HEK293T (cell line): ENCODE results near the gene KMT2C.
"Not testable (repeated sequence)": the region's sequence is repeated elsewhere in the genome, so short reads cannot be mapped to it uniquely, and the experiment has no call there.

ENCODE experiments used
- ARNT ChIP-seq: fragments of 450-650 bp; IDR thresholded peaks from 2 replicates; pipeline ENCODE4 v1.6.1; 2017; ENCODE audit warnings: mild to moderate bottlenecking
- BHLHE40 ChIP-seq: fragments of 450-650 bp; IDR thresholded peaks from 2 replicates; pipeline ENCODE4 v1.6.1; 2016; ENCODE audit warnings: mild to moderate bottlenecking, moderate library complexity, borderline replicate concordance
- ELF4 ChIP-seq: fragments of 450-650 bp; IDR thresholded peaks from 2 replicates; pipeline ENCODE4 v1.6.1; 2017; ENCODE audit warnings: antibody characterized with exemption
- FOXA1 ChIP-seq: fragments of 450-650 bp; IDR thresholded peaks from 2 replicates; pipeline ENCODE4 v1.6.1; 2016; ENCODE audit warnings: mild to moderate bottlenecking
- FOXK2 ChIP-seq: fragments of 450-650 bp; IDR thresholded peaks from 2 replicates; pipeline ENCODE4 v1.6.1; 2016; ENCODE audit warnings: mild to moderate bottlenecking
- FOXM1 ChIP-seq: fragments of 450-650 bp; IDR thresholded peaks from 2 replicates; pipeline ENCODE4 v1.6.1; 2017; ENCODE audit warnings: mild to moderate bottlenecking, borderline replicate concordance
- HDGF ChIP-seq: fragments of 450-650 bp; IDR thresholded peaks from 2 replicates; pipeline ENCODE4 v1.6.1; 2017; ENCODE audit warnings: antibody characterized with exemption, borderline replicate concordance
- L3MBTL2 ChIP-seq: fragments of 450-650 bp; conservative IDR thresholded peaks from 2 replicates; pipeline ENCODE4 v1.6.1; 2016; ENCODE audit warnings: mild to moderate bottlenecking
- NFRKB ChIP-seq: fragments of 450-650 bp; IDR thresholded peaks from 2 replicates; pipeline ENCODE4 v1.6.1; 2016; ENCODE audit warnings: mild to moderate bottlenecking, moderate library complexity
- SP1 ChIP-seq: fragments of 450-650 bp; IDR thresholded peaks from 2 replicates; pipeline ENCODE4 v1.6.1; 2017
- SUZ12 ChIP-seq: fragments of 450-650 bp; IDR thresholded peaks from 2 replicates; pipeline ENCODE4 v1.6.1; 2016; ENCODE audit warnings: mild to moderate bottlenecking
- TARDBP ChIP-seq: fragments of 450-650 bp; IDR thresholded peaks from 2 replicates; pipeline ENCODE4 v1.6.1; 2016
- ZNF384 ChIP-seq: fragments of 450-650 bp; IDR thresholded peaks from 2 replicates; pipeline ENCODE4 v1.6.1; 2016
- TF ChIP-seq, protein P1 (sequence below): fragments of 450-650 bp; IDR thresholded peaks from 2 replicates; pipeline ENCODE4 v1.6.1; 2016

DNA sequence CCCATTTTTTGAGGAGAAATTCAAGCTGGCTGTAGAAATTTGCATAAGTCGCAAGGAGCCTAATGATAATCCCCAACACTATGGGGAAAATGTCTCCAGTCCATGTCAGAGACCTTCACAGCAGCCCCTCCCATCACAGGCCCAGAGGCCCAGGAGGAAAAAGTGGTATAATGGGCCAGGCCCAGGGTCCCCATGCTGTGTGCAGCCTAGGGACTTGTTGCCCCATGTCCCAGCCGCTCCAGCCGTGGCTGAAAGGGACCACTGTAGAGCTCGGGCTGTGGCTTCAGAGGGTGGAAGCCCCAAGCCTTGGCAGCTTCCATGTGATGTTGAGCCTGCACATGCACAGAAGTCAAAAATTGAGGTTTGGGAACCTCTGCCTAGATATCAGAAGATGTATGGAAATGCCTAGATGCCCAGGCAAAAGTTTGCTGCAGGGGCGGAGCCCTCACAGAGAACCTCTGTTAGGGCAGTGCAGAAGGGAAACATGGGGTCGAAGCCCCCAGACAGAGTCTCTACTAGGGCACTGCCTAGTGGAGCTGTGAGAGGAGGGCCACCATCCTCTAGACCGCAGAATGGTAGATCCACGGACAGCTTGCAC lies 35.3 kb upstream of the KMT2C start:
- TF ChIP-seq TARDBP, FOXM1, ELF4, FOXK2, SP1, NFRKB, L3MBTL2, HDGF, ARNT, FOXA1, ZNF384, SUZ12, BHLHE40: not testable (repeated sequence)
- TF ChIP-seq, protein P1, sequence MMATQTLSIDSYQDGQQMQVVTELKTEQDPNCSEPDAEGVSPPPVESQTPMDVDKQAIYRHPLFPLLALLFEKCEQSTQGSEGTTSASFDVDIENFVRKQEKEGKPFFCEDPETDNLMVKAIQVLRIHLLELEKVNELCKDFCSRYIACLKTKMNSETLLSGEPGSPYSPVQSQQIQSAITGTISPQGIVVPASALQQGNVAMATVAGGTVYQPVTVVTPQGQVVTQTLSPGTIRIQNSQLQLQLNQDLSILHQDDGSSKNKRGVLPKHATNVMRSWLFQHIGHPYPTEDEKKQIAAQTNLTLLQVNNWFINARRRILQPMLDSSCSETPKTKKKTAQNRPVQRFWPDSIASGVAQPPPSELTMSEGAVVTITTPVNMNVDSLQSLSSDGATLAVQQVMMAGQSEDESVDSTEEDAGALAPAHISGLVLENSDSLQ: not testable (repeated sequence)
